Measurements from ENCODE around the gene SPATA3.

SPATA3 gene

GRCh38 chr2:231001921-231002320 lies 6.0 kb downstream of the SPATA3 start:
- H3K4me3 ChIP-seq (ENCODE audit: low read depth, low read length): no peak overlapping the region
- ChIA-PET POLR2A (no interaction called here), CTCF (interaction anchor here (4.1 kb wide), 1 partner anchor 15 kb away, joined by 16 read pairs; no protein-coding TSS in a partner anchor)
- H3K9me3 ChIP-seq (ENCODE audit: control insufficient read depth, insufficient read depth, low read depth, low read length): no peaks in the 10 kb centered on the region; the same call in 1 of the 2 replicates
- H3K4me1 ChIP-seq (ENCODE audit: control insufficient read depth, insufficient read depth, low read length): no peaks in the 10 kb centered on the region
- no peak overlapping the region for H3K27ac ChIP-seq (ENCODE audit: extremely low read depth, low read depth, low read length)
- H3K36me3 ChIP-seq (ENCODE audit: control insufficient read depth in 2 of 2, insufficient read depth in 1 of 2, low read length in 2 of 2): no peaks in the 10 kb centered on the region
- no peak for TF ChIP-seq ZNF555 (tag by site-specific recombination; conservative IDR thresholded peaks at IDR 0.05)
- no peak for TF ChIP-seq ZNF157 (tag by site-specific recombination; IDR thresholded peaks at IDR 0.05)
- TF ChIP-seq ZNF776 (tag by site-specific recombination; IDR thresholded peaks at IDR 0.05; ENCODE audit: borderline replicate concordance): no peak
- TF ChIP-seq ZNF660 (tag by site-specific recombination; IDR thresholded peaks at IDR 0.05): no peak
- no peak for TF ChIP-seq ZNF544 (tag by site-specific recombination; IDR thresholded peaks at IDR 0.05)
- no peak for TF ChIP-seq PRDM2 (tag by site-specific recombination; IDR thresholded peaks at IDR 0.05; ENCODE audit: borderline replicate concordance)
- no peak for TF ChIP-seq KLF9 (tag by site-specific recombination; IDR thresholded peaks at IDR 0.05; ENCODE audit: low read depth)
- TF ChIP-seq ZBTB44 (tag by site-specific recombination; IDR thresholded peaks at IDR 0.05): no peak
- TF ChIP-seq BCL11B (tag by site-specific recombination; IDR thresholded peaks at IDR 0.05; ENCODE audit: low read depth): no peak
- no peak for TF ChIP-seq ZNF501 (tag by site-specific recombination; IDR thresholded peaks at IDR 0.05)
- TF ChIP-seq KLF8 (tag by site-specific recombination; IDR thresholded peaks at IDR 0.05): no peak
- TF ChIP-seq ZFHX2 (tag by site-specific recombination; conservative IDR thresholded peaks at IDR 0.05): no peak
- TF ChIP-seq ZNF366 (tag by site-specific recombination; conservative IDR thresholded peaks at IDR 0.05): no peak
- no peak for TF ChIP-seq ZNF664 (tag by site-specific recombination; IDR thresholded peaks at IDR 0.05)
- no peak for TF ChIP-seq ZNF785 (tag by site-specific recombination; IDR thresholded peaks at IDR 0.05)
- TF ChIP-seq ZNF311 (tag by site-specific recombination; IDR thresholded peaks at IDR 0.05; ENCODE audit: borderline replicate concordance): no peak
- no peak for TF ChIP-seq FEZF1 (tag by site-specific recombination; IDR thresholded peaks at IDR 0.05)

GRCh38 chr2:231002641-231003040 lies 6.7 kb downstream of the SPATA3 start:
- H3K36me3 ChIP-seq (ENCODE audit: control insufficient read depth in 2 of 2, insufficient read depth in 1 of 2, low read length in 2 of 2): no peaks in the 10 kb centered on the region
- CTCF ChIA-PET: interaction anchor here (1.7 kb wide), 1 partner anchor 15 kb away, joined by 7 read pairs; no protein-coding TSS in a partner anchor
- POLR2A ChIA-PET: no interaction called here
- no peak overlapping the region for H3K27ac ChIP-seq (ENCODE audit: extremely low read depth, low read depth, low read length)
- no peaks in the 10 kb centered on the region for H3K4me1 ChIP-seq (ENCODE audit: control insufficient read depth, insufficient read depth, low read length)
- H3K4me3 ChIP-seq (ENCODE audit: low read depth, low read length): no peak overlapping the region
- no peaks in the 10 kb centered on the region; the same call in 1 of the 2 replicates for H3K9me3 ChIP-seq (ENCODE audit: control insufficient read depth, insufficient read depth, low read depth, low read length)
- TF ChIP-seq ZFP3 (tag by site-specific recombination; IDR thresholded peaks at IDR 0.05; ENCODE audit: low read depth) (no peak), ZNF768 (tag by site-specific recombination; IDR thresholded peaks at IDR 0.05) (no peak), SCRT1 (tag by site-specific recombination; IDR thresholded peaks at IDR 0.05; ENCODE audit: borderline replicate concordance) (no peak), HOXD13 (CRISPR knock-in tag; IDR thresholded peaks at IDR 0.05; ENCODE audit: borderline replicate concordance) (no peak), ZNF621 (tag by site-specific recombination; IDR thresholded peaks at IDR 0.05) (no peak), ZNF658 (tag by site-specific recombination; IDR thresholded peaks at IDR 0.05) (no peak), ZBTB48 (tag by site-specific recombination; IDR thresholded peaks at IDR 0.05) (no peak), ZNF2 (tag by site-specific recombination; IDR thresholded peaks at IDR 0.05) (no peak), INSM2 (tag by site-specific recombination; IDR thresholded peaks at IDR 0.05) (no peak), OVOL3 (tag by site-specific recombination; IDR thresholded peaks at IDR 0.05) (no peak), ZNF221 (tag by site-specific recombination; IDR thresholded peaks at IDR 0.05; ENCODE audit: borderline replicate concordance) (no peak), ZNF701 (tag by site-specific recombination; IDR thresholded peaks at IDR 0.05) (no peak), ZNF404 (tag by site-specific recombination; IDR thresholded peaks at IDR 0.05) (no peak)

Measured in HEK293 (cell line).